Hematopoietic multipotent progenitor cell treated with erythropoietin and hydrocortisone succinate and interleukin-3 and kit ligand, for 17 days (in vitro differentiated cells): Measurements from ENCODE around the gene MRPL40.
"Not testable (repeated sequence)": the region's sequence is repeated elsewhere in the genome, so short reads cannot be mapped to it uniquely, and the experiment has no call there.

Source experiments
- DNase-seq: peaks from one replicate; pipeline ENCODE4 v3.0.0-alpha.2; 2015; ENCODE audit warnings: low spot score

Gene MRPL40

DNA sequence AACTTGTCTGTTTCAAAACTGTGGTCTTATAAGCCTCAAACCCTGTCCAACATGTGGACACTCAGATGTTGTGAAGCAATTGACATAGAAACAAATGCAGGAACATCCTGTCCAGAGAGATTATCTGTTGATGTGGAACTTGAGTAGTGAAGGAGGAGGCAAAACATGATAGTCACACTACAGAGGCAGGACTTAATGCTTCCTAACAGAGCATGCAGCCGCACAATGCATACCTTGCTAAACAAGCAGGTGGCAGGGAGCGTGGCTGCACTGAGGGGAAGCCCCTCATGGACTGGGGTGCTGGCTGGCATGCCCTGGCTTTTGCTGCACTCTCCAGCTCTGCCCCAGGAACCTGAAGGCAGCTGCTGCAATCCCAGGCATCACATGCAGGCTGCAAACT, 9.8 kb downstream of the MRPL40 start:
- DNase-seq = no peak

DNA sequence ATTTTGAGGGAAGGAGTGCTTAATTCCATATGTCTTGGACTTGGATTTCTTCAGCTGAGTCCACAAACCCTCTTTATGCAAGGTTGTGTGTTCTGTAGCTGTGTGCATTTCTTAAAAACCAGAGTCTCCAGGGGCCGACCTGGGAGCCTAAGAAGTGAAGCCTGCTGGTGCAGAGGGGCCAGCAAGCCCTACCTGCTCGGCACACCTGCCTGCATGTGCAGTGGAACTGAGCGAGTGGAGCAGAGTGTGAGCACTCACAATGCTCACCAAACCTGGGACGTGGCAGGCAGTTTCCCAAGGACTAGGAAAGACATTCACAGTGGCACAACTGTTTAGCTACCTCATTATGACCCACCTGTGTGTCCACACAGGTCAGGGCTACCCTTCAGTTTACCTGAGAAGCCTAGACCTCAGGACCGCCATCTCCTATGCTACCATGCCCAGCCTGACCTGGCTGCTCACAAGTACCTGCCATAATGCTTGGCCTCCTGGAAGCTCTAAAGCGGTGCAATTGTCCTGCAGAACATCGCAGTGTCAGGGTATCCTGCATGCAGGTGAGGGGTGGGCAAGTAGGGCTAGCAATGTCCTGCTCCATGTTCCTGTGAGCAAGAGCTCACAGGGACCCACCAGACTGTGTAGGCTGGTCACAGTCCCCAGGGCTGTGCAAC, 11.3 kb downstream of the MRPL40 start:
- no peak for DNase-seq

GRCh38 chr22:19445279-19445982, 13.1 kb downstream of the MRPL40 start:
- not testable (repeated sequence) for DNase-seq

DNA sequence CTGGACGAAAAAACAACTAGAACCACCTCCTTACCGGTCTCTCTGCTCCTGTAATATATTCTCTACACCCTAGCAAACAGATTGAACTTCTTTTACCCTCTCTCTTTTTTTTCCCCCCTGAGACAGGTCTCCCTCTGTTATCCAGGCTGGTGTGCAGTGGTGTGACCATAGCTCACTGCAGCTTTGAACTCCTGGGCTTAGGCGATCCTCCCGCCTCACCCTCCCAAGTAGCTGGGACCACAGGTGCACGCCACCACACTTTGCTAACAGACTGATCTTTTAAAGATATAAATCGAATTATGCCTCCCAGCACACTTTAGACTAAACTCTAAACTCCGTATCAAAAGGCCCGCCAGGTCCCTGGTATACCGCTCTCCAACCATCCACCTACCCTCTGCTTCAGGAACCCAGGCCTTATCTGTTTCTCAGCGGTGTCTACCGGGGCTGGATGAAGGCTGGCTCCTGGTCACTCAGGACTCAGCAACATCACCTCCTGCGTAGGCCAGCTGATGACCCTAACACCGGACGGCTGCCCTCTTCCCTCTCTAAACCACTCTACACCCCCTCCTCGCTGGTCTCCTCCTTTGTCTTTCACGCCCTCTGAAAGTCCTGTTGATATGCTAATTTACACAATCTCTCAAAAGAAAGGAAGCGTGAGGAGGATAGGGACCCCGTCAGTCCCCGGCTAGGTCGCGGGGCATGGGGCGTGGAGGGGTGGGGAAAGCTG, 14.4 kb downstream of the MRPL40 start:
- DNase-seq = no peak

GRCh38 chr22:19447330-19448075, 15.2 kb downstream of the MRPL40 start, which contains the start of gene C22orf39:
Gene C22orf39, minus strand, starts transcription at chr22:19447711. Its CDS starts 23 bp downstream, at chr22:19447688.
- peak; percentile 87 for DNase-seq

- DNase-seq = no peak
These were observed 15.8 kb downstream of the MRPL40 start for GRCh38 chr22:19448076-19448607.

DNA sequence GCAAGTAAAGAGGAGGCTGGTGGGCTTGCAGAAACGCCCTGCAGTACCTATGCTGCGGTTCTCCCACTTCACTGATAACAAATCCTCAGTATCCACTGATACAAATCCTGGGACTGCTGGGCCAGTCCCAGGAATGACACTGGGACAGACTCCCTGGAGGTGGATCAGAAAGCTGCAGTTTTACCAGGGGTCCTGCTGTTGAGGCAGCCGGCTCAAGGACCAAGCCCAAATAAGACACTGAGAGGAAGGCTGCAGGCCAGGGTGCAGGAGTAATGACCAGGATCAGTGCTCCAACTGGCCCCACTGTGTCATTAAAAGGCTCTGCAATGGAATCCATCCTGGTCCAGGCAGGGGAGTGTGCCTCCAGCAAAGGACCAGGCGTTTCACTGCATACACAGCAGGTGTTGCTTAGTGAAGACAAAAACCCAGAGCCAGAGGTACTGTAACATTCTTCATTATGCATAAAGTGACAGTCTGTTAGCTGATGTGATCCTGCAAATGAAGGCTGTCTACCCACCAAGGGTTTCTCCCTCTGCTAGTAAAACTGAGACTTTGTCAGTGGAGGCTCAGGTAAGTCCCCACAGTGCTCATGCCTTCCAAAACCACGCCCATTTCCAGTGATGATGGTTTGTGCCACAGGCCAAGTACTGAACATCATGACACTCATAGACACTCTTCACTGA, 16.5 kb downstream of the MRPL40 start:
- DNase-seq = no peak

DNA sequence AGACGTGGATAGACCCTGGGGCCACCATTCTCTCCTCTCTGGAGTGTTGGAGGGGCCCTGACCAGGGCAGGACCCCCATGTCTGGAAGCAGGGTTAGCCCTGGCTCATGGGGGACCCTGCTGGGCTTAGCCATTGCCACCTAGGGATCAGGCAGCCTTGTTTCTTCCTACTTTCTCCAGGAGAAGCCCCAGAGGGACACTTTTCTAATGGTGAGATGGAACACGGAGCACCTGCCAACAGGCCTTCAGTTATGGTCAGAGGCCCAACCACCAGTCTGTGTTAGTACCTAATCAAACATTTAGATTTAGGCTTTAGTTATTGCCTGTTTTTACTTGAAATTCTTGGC, 17.1 kb downstream of the MRPL40 start:
- no peak for DNase-seq

DNA sequence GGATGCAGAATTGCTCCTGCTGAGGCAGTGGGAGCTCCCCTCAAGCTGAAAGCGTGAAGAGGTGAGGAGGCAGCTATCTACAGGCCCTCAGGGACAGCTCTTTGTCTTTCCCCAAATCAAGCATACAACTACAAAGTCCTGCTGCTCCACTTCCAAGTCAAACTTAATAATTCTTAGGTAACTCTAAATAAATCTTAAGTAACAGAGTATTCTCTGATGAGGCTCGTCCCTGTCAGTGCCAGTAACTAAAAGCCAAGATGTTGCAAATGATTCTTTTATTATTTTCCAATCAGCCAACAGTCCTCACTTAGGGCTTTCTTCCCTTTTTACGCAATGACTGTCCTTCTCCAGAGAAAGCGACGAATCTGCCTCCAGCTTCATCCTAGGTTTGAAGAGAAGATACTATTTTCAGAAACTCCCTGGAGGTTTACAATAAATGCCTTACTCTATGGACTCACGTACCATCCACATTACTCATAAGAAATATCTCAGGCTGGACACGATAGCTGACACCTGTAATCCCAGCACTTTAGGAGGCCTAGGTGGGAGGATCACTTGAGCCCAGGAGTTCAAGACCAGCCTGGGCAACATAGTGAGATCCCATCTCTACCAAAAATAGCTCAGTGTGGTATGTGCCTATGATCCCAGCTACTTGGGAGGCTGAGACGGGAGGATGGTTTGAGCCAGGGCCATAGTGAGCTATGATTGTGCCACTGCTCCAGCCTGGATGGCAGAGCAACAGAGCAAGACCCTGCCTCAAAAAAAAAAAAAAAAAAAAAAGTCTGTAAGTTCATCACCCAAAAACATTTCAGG, 18.2 kb downstream of the MRPL40 start:
- no peak for DNase-seq

DNA sequence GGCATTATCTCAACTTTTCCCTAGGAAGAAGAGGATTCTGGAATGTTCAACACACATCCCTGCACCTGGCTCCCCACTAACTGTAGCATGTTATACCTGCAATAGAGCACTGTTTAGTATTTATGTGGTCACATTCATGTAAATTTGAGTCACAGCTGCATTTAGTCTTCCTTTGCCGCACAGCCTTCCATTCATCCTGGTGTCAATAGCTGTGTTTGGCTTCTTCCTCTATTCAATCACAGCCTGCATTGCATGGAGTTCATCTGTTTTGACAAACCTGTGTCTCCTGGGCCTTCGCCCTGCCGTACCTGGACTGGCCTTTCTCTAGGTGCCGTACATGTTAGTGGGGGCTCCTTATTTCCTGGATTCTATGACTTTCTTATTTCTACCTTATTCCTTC, 19.2 kb downstream of the MRPL40 start:
- DNase-seq = no peak

GRCh38 chr22:19453718-19454117, 21.4 kb downstream of the MRPL40 start:
- DNase-seq = no peak

DNA sequence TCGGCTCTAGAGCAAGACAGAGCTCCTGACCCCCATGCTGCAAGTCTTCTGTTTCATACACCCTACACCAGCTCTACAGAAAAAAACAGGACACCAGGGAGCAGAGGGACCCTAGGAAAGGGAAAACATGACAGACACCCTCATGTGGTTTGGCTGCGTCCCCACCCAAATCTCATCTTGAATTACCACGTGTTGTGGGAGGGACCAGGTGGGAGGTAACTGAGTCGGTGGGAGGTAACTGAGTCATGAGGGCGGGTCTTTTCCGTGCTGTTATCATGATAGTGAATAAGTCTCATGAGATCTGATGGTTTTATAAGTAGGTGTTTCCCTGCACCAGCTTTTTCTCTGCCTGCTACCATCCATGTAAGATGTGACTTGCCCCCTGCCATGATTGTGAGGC, 21.8 kb downstream of the MRPL40 start:
- no peak for DNase-seq

GRCh38 chr22:19455033-19455432, 22.7 kb downstream of the MRPL40 start:
- no peak for DNase-seq

GRCh38 chr22:19455585-19456370, 23.4 kb downstream of the MRPL40 start:
- no peak for DNase-seq

DNA sequence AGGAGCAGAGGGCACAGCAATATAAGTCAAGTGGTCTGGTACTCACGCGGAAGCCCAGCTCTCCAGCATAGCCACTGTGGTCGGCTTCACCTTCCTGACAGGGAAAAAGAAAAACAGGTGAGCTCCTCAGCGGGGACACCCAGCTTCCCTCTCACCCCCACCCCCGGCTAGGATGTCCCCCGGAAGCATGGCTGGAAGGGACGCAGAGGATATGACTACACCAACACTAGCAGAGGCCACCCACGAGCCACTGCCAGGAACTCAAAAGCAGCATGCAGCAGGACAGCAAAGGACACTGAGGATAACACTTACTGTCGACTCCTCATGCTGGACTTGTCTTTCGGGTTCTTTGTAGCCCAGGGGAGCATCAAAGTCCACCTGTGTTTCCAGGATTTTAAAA, 24.2 kb downstream of the MRPL40 start:
- DNase-seq = no peak

GRCh38 chr22:19457828-19458428, 25.6 kb downstream of the MRPL40 start:
- no peak for DNase-seq

GRCh38 chr22:19460036-19460435, 27.7 kb downstream of the MRPL40 start:
- no peak for DNase-seq

- DNase-seq = no peak
These were observed 29.2 kb downstream of the MRPL40 start for GRCh38 chr22:19461506-19461905.

GRCh38 chr22:19463008-19463407, 30.7 kb downstream of the MRPL40 start:
- DNase-seq = no peak
